Measurements from ENCODE around the gene U2AF2. TPM values are rescaled to one million over a fixed set of nuclear protein-coding genes. Genes with fewer than 3 reads are reported as not detected.

The U2AF2 gene
- total and polyA plus RNA-seq, 2 of the 4 experiments (the other 2 are of a cell fraction): 120 to 260 TPM

GRCh38 chr19:55643003-55643886, 11.6 kb upstream of the U2AF2 start, which contains the start of gene ZNF581:
Gene ZNF581 (plus strand): TSS chr19:55643649. CDS start chr19:55644572, 923 bp downstream.
- Histone ChIP-seq H2AK9ac (replicated peaks; ENCODE audit: low read depth, low read length, poor library complexity) (peak within 1 kb of the TSS; percentile 96), H4K8ac (ENCODE audit: low read depth in 2 of 2, low read length in 2 of 2) (peak within 1 kb of the TSS; percentile 89 to 96), H2BK15ac (ENCODE audit: low read depth, low read length) (no peak within 1 kb of the TSS), H3K36me3 (ENCODE audit: control insufficient read depth, insufficient read depth, low read length) (peaks cover 14% of the 10 kb centered on the region), H2AFZ (replicated peaks; ENCODE audit: low read length, poor library complexity) (peak within 1 kb of the TSS; percentile 85), H3K9ac (ENCODE audit: low read depth, low read length) (peak within 1 kb of the TSS; percentile 84), H4K20me1 (ENCODE audit: insufficient read depth, low read length) (no peaks in the 10 kb centered on the region), H3K9me3 (ENCODE audit: control insufficient read depth, insufficient read depth, low read length) (no peaks in the 10 kb centered on the region), H3K4me1 (ENCODE audit: control insufficient read depth, insufficient read depth, low read length) (peaks cover 12% of the 10 kb centered on the region), H3K4ac (ENCODE audit: low read depth, low read length) (peak within 1 kb of the TSS; percentile 83), H3K23ac (ENCODE audit: low read depth, low read length) (peak within 1 kb of the TSS; percentile 96), H3K79me1 (ENCODE audit: low read depth in 1 of 2, low read length in 2 of 2) (peaks cover 29 to 77% of the 10 kb centered on the region in 2 experiments), H2BK120ac (ENCODE audit: low read depth, low read length) (no peak within 1 kb of the TSS; the same call in 1 of the 2 replicates), H4K91ac (ENCODE audit: insufficient read depth, low read depth, low read length) (peak within 1 kb of the TSS; percentile 44), H2AK5ac (ENCODE audit: low read depth, low read length) (peak within 1 kb of the TSS; percentile 97), H3K9me1 (ENCODE audit: insufficient read depth, low read length) (no peaks in the 10 kb centered on the region), H2BK20ac (ENCODE audit: low read depth, low read length) (no peak within 1 kb of the TSS; the same call in 1 of the 2 replicates), H3K18ac (ENCODE audit: low read depth, low read length) (peak within 1 kb of the TSS; percentile 5; the same call in 1 of the 2 replicates), H3K27ac (ENCODE audit: insufficient read depth, low read length) (peak within 1 kb of the TSS; percentile 76), H2BK5ac (ENCODE audit: low read depth, low read length, poor library complexity, severe bottlenecking) (peak within 1 kb of the TSS; percentile 58), H3K4me2 (ENCODE audit: low read depth, low read length) (peak within 1 kb of the TSS; percentile 93), H3K27me3 (ENCODE audit: control insufficient read depth, insufficient read depth, low read length) (no peaks in the 10 kb centered on the region), H3K56ac (ENCODE audit: extremely low read depth, insufficient read depth, low read length) (peak within 1 kb of the TSS; percentile 29), H4K5ac (ENCODE audit: low read depth, low read length) (peak within 1 kb of the TSS; percentile 62), H3K4me3 (ENCODE audit: insufficient read depth, low read depth, low read length) (peak within 1 kb of the TSS; percentile 74), H3K14ac (replicated peaks; ENCODE audit: low read depth, low read length) (peak within 1 kb of the TSS; percentile 89)
- DNase-seq: peak; percentile 78
- in situ Hi-C loops (cut with MboI; ENCODE audit: low sequenced_read_pairs) (loop anchor here (25.0 kb wide), 2 partner anchors 356 to 531 kb away; partner anchors contain the start of genes BRSK1, HSPBP1 and PPP1R12C), intact Hi-C loops (cut with micrococcal nuclease) (no loop called here), dilution Hi-C loops (cut with HindIII; ENCODE audit: low sequenced_read_pairs, unreplicated experiment) (no loop called here)
- CTCF ChIA-PET: interaction anchor here (0.8 kb wide), 1 partner anchor 39 kb away, joined by 4 read pairs; no protein-coding TSS in a partner anchor
- BruUV-seq (replicated peaks): no TSS peak
- peak; percentile 42 for ATAC-seq (ENCODE audit: low read depth)
- WGBS, 2 experiments (ENCODE audit: extremely low coverage in 2 of 2, insufficient read length in 1 of 2): 0% methylated on average over 7 of the region's 56 CpGs; no CpG with 5 or more reads in 1 of the 2 experiments
- POLR2A ChIA-PET (ENCODE audit: unreplicated experiment): no interaction called here
- TF ChIP-seq MXI1 (IDR thresholded peaks at IDR 0.05; ENCODE audit: borderline replicate concordance, low read depth, low read length) (peak; percentile 90), RAD21 (IDR thresholded peaks at IDR 0.05; ENCODE audit: low read length) (peak; percentile 12; the same call in 1 of the 2 replicates), USF2 (IDR thresholded peaks at IDR 0.05; ENCODE audit: low read depth, low read length) (no peak), FOS (IDR thresholded peaks at IDR 0.05; ENCODE audit: low read depth, low read length) (no peak), ELK1 (IDR thresholded peaks at IDR 0.05; ENCODE audit: borderline replicate concordance, low read depth, low read length) (no peak), NFE2L2 (IDR thresholded peaks at IDR 0.05; ENCODE audit: low read depth, low read length) (no peak), POLR2A (IDR thresholded peaks at IDR 0.05; ENCODE audit: low read depth, low read length) (peak; percentile 38; the same call in 1 of the 2 replicates), MAFK (IDR thresholded peaks at IDR 0.05; ENCODE audit: low read depth, low read length) (no peak), MAZ (IDR thresholded peaks at IDR 0.05; ENCODE audit: borderline replicate concordance, low read depth, low read length) (peak; percentile 97), RFX5 (IDR thresholded peaks at IDR 0.05; ENCODE audit: low read depth, low read length) (peak; percentile 14; the same call in 1 of the 2 replicates), SMC3 (IDR thresholded peaks at IDR 0.05; ENCODE audit: low read depth, low read length) (no peak), CHD1 (IDR thresholded peaks at IDR 0.05; ENCODE audit: low read depth, low read length) (0 out of 2 replicates have a peak, but pooled peaks have one; percentile 64), RCOR1 (IDR thresholded peaks at IDR 0.05; ENCODE audit: insufficient replicate concordance, low read length) (peak; percentile 59), CEBPB (IDR thresholded peaks at IDR 0.05; ENCODE audit: low read depth, low read length) (peak; percentile 25; the same call in 1 of the 2 replicates)
